HTR-8/SVneo (cell line): ENCODE data around the gene TSPY8.
"Not testable (repeated sequence)": the region's sequence is repeated elsewhere in the genome, so short reads cannot be mapped to it uniquely, and the experiment has no call there.

ENCODE experiments used
- DNase-seq: peaks from one replicate; pipeline ENCODE4 v3.0.0; 2011; ENCODE audit warnings: low spot score, mixed read lengths; ENCODE audit not compliant: insufficient read length
- FAIRE-seq: peaks from 2 replicates; lab custom pipeline; 2011; peaks lifted over from hg19 to GRCh38; lab: Jason Lieb, UNC

The TSPY8 gene, protein sequence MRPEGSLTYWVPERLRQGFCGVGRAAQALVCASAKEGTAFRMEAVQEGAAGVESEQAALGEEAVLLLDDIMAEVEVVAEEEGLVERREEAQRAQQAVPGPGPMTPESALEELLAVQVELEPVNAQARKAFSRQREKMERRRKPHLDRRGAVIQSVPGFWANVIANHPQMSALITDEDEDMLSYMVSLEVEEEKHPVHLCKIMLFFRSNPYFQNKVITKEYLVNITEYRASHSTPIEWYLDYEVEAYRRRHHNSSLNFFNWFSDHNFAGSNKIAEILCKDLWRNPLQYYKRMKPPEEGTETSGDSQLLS

DNA sequence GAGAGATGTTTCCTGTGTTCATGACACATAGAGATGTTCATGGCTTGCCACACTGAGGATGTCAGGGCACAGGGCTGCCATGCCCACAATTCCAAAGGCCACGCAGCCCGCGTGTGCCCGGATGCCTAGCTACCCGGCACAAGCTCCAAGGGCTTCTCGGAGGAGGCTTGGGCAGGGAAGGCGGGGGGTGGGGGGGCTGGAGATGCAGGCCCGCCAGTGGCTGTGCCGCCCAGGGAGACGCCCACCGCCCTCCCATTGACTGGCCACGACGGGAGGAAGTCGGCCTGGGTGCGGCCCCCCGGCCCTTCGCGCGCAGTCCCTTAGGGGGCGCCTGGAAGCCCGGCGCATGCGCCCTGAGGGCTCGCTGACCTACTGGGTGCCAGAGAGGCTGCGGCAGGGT lies at the start of gene TSPY8:
TSPY8 (plus strand) TSS at position 301 of the 400 bp plus-strand sequence; CDS start at position 347, 46 bp downstream.
- not testable (repeated sequence) for DNase-seq, FAIRE-seq

DNA sequence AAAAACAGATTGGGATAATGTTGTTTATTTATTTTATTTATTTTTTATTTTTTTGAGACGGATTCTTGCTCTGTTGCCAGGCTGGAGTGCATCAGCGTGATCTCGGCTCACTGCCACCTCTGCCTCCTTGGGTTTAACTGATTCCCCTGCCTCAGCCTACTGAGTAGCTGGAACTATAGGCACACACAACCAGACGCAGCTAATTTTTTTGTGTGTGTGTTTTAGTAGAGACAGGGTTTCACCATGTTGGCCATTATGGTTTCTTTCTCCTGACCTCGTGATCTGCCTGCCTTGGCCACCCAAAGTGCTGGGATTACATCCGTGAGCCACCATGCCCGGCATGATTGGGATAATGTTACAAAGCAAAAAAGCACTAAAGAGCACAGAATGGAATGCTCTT lies 36.6 kb upstream of the TSPY8 start:
- FAIRE-seq (no peak), DNase-seq (no peak)

DNA sequence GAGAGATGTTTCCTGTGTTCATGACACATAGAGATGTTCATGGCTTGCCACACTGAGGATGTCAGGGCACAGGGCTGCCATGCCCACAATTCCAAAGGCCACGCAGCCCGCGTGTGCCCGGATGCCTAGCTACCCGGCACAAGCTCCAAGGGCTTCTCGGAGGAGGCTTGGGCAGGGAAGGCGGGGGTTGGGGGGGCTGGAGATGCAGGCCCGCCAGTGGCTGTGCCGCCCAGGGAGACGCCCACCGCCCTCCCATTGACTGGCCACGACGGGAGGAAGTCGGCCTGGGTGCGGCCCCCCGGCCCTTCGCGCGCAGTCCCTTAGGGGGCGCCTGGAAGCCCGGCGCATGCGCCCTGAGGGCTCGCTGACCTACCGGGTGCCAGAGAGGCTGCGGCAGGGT lies 20.4 kb upstream of the TSPY8 start, which contains the start of gene TSPY4:
TSPY4 (plus strand) TSS at position 301 of the 400 bp plus-strand sequence; CDS start at position 347, 46 bp downstream.
- FAIRE-seq, DNase-seq: not testable (repeated sequence)

DNA sequence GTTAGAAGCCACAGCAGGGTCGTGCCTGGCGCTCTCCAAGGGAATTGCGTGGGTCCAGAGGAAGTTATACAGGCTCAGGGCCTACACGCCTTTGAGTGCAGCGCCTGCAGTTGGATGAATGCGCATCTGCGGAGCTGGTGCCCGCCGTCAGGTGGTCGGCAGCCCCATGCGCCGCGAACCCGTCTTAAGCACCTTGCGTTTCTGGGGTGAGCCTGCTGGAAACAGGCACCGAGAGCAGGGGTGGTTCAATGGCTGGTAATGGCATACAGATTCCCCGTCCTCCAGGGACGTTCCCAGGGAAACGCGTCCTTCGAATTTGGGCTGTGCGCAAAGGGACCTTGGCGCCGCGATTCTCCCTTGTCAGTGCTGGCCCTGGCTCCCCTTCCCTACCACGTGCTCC lies 38.9 kb downstream of the TSPY8 start:
- DNase-seq, FAIRE-seq: not testable (repeated sequence)

DNA sequence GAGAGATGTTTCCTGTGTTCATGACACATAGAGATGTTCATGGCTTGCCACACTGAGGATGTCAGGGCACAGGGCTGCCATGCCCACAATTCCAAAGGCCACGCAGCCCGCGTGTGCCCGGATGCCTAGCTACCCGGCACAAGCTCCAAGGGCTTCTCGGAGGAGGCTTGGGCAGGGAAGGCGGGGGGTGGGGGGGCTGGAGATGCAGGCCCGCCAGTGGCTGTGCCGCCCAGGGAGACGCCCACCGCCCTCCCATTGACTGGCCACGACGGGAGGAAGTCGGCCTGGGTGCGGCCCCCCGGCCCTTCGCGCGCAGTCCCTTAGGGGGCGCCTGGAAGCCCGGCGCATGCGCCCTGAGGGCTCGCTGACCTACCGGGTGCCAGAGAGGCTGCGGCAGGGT lies 40.5 kb downstream of the TSPY8 start, which contains the start of gene TSPY3:
TSPY3 (plus strand) TSS at position 301 of the 400 bp plus-strand sequence; CDS start at position 347, 46 bp downstream.
- DNase-seq, FAIRE-seq: not testable (repeated sequence)
